Subcutaneous adipose tissue (tissue), 4 donors: ENCODE results near the gene CHD1L. TPM values are rescaled to one million over a fixed set of nuclear protein-coding genes. Genes with fewer than 3 reads are reported as not detected.

Source experiments
- CTCF ChIP-seq: fragments of 450-650 bp; IDR thresholded peaks from one replicate; pipeline ENCODE4 v1.5.1; 2016; ENCODE audit warnings: low read depth, mild to moderate bottlenecking, control low read depth, antibody characterized with exemption, moderate library complexity
- total RNA-seq, 4 donors: library from RNA; depleted of rRNA; stranded (reverse); fragments of >200 nt; gene quantifications; one replicate each; pipeline ENCODE4 v1.1.0, GENCODE V29; 2016

CHD1L gene
- total RNA-seq, 4 donors from 2014 or later = 18.5 to 26.4 (median 23.6) TPM

GRCh38 chr1:147245129-147245528 lies 2.6 kb downstream of the CHD1L start:
- TF ChIP-seq CTCF = no peak

GRCh38 chr1:147245586-147246021 lies 3.1 kb downstream of the CHD1L start:
- TF ChIP-seq CTCF = no peak

- TF ChIP-seq CTCF = no peak
Measured at GRCh38 chr1:147246044-147246690, 3.7 kb downstream of the CHD1L start.

- TF ChIP-seq CTCF = no peak
Measured at GRCh38 chr1:147246910-147247655, 4.6 kb downstream of the CHD1L start.

GRCh38 chr1:147247656-147248238 lies 5.3 kb downstream of the CHD1L start:
- no peak for TF ChIP-seq CTCF

- no peak for TF ChIP-seq CTCF
Measured at GRCh38 chr1:147252540-147252939, 10.1 kb downstream of the CHD1L start.

GRCh38 chr1:147260956-147261355 lies 18.5 kb downstream of the CHD1L start:
- TF ChIP-seq CTCF = no peak
